PC-3 (cell line): Measurements from ENCODE around the gene DCANP1.

Experiments
- EZH2 ChIP-seq: fragments of 300-600 bp; sonication (generic); IDR thresholded peaks from one replicate; pipeline ENCODE4 v1.6.1; 2017; ENCODE audit warnings: antibody characterized with exemption, mild to moderate bottlenecking, low read length; ENCODE audit not compliant: unreplicated experiment
- TF ChIP-seq, protein P1 (sequence below): fragments of 300-600 bp; sonication (generic); conservative IDR thresholded peaks from 2 replicates; pipeline ENCODE4 v1.5.1; 2017; ENCODE audit warnings: antibody characterized with exemption, low read depth, mild to moderate bottlenecking, low read length

- TF ChIP-seq, protein P1, sequence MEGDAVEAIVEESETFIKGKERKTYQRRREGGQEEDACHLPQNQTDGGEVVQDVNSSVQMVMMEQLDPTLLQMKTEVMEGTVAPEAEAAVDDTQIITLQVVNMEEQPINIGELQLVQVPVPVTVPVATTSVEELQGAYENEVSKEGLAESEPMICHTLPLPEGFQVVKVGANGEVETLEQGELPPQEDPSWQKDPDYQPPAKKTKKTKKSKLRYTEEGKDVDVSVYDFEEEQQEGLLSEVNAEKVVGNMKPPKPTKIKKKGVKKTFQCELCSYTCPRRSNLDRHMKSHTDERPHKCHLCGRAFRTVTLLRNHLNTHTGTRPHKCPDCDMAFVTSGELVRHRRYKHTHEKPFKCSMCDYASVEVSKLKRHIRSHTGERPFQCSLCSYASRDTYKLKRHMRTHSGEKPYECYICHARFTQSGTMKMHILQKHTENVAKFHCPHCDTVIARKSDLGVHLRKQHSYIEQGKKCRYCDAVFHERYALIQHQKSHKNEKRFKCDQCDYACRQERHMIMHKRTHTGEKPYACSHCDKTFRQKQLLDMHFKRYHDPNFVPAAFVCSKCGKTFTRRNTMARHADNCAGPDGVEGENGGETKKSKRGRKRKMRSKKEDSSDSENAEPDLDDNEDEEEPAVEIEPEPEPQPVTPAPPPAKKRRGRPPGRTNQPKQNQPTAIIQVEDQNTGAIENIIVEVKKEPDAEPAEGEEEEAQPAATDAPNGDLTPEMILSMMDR = no peak
- TF ChIP-seq EZH2 = no peak
Measured at GRCh38 chr5:135436951-135437418, 10.2 kb downstream of the DCANP1 start.
